HTR-8/SVneo (cell line): ENCODE measurements around the gene KRT5.
"Not testable (repeated sequence)": the region's sequence is repeated elsewhere in the genome, so short reads cannot be mapped to it uniquely, and the experiment has no call there.

Experiments used
- DNase-seq: peaks from one replicate; pipeline ENCODE4 v3.0.0; 2011; ENCODE audit warnings: low spot score, mixed read lengths; ENCODE audit not compliant: insufficient read length
- FAIRE-seq: peaks from 2 replicates; lab custom pipeline; 2011; peaks lifted over from hg19 to GRCh38; lab: Jason Lieb, UNC

Gene KRT5

GRCh38 chr12:52522346-52523011 lies 2.3 kb upstream of the KRT5 start:
- no peak for FAIRE-seq
- DNase-seq = no peak

DNA sequence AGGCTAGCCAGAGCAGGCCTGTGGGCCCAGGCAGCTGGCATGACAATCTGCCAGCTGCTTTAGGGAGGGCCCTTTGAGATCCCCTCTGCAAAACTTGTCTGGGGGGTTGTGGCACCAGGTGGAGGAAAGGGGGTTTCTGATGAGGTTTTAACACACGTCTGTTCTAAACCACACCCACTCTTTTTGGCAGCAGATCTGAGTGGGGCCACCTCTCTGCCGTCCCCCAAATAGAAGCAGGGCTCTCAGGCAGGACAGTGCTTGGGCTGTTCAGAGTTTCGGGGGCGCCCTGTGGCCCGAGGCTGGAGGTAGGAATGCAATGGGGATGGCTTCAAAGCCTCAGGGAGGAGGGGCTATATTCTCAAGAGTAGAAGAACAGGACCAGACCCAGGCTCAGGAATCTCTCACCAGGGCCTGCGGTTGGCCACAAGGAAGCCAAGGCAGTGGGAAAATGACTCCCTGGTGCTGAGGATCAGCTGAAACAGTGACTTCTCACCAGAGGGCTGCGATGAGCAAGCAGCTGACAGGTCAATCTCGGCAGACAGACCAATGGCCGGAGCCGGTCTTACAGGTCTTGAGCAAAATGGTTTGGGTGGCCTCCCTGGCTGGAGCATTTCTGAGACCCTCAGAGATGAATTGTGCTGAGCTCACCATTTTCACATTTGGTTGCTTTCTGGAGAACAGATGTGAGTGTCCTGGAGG lies 1.5 kb upstream of the KRT5 start:
- FAIRE-seq = no peak
- DNase-seq = no peak

DNA sequence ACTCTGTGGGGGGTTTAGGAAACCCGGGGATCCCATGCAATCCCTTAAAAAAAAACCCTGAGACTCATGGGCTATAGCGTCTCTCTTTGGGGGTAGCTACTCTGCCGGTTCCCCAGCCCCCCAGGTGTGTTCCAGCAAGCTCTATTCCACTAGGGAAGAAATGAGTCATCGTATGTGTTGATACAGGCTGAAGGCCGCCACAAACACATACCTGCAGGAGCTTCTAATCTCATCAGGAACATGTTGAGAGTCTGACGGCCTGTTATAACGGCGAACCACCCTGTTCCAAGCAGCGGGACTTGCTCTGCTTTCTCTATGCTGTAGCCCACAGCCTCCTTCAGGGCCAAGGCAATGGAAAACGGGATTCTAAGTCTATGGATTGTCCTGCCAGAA lies 977 bp upstream of the KRT5 start:
- no peak for FAIRE-seq

DNA sequence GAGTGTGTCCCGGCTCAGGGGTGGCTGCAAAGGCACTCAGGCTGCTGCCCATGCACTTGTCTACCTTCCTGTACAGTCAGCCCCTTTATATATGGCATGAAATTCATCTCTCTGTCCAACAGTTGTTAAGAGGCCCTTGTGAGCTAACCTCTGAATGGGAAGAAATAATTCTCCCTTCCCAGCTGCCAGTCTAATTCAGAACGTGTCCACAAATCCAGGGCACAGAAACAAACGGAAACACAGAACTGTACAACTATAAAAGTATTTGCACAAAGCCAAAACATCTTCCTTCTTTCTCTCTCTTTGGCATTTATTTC lies 849 bp downstream of the KRT5 start:
- DNase-seq = no peak
- no peak for FAIRE-seq

More for the DNA sequence above, 977 bp upstream of the KRT5 start:
- DNase-seq = no peak

DNA sequence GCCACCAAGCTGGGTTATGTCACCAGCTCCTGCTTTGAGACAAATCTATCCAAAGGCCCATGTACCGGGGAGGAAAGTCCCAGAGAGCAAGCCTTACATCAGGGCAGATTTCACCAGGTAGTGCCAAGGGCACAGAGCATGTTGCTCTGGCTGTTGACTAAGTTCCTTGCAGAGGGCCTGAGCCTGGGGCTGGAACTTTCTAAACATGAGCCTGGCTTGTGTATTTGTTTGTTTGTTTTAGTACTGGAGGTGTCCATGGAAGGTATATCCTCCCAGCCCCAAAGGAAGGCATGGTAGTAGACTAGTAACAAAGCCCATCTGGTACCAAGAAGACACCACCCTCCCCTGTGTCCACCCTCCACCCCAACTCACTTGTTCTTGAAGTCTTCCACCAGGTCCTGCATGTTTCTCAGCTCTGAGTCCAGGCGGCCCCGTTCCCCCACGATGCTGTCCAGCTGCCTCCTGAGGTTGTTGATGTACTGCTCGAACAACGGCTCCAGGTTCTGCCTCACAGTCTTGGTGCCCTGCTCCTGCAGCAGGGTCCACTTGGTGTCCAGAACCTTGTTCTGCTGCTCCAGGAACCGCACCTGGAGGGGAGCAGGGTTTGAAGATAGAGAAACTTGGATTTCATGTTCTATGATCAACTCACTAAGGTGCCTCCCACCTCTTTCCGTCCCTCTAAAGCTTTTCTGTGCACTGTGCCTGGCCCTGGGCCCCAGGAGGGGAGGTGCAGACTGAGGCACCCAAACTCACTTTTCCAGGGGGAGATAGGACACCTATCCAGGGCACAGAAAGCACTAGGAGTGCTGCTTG lies 1.4 kb downstream of the KRT5 start:
- FAIRE-seq = no peak
- DNase-seq = no peak

GRCh38 chr12:52517888-52518287 lies 2.3 kb downstream of the KRT5 start:
- FAIRE-seq = no peak

DNA sequence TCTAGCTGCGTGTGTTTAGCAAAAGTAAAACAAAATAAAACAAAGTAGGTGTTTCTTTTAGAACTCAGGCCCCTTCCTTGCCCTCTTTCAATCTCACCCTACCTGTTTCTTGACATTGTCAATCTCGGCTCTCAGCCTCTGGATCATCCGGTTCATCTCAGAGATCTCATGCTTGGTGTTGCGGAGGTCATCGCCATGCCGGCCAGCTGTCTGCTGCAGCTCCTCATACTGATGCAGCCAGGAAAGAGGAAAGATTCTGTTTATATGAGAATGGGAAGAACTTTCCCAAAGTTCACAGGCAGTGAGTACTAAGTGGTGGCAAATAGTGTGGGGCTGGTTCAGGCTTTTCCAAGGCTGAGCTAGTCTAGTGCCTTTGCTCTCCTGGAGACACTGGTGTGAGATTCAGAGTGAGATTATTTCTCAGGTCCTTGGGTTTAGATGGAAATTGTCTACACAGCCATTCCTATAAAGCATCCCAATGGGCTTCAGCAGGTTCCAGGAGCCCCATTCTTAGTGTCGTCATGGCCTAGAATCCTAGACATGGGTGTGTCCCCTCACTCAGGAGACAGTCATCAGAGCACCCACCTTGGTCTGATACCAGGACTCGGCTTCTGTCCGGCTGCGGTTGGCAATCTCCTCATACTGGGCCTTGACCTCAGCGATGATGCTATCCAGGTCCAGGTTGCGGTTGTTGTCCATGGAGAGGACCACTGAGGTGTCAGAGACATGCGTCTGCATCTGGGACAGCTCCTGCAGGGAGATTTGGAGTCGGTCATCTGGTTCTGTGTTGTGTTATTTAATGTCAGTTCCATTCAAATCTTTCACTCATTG lies 3.0 kb downstream of the KRT5 start:
- FAIRE-seq (no peak), DNase-seq (no peak)

More at GRCh38 chr12:52517888-52518287, 2.3 kb downstream of the KRT5 start:
- no peak for DNase-seq

DNA sequence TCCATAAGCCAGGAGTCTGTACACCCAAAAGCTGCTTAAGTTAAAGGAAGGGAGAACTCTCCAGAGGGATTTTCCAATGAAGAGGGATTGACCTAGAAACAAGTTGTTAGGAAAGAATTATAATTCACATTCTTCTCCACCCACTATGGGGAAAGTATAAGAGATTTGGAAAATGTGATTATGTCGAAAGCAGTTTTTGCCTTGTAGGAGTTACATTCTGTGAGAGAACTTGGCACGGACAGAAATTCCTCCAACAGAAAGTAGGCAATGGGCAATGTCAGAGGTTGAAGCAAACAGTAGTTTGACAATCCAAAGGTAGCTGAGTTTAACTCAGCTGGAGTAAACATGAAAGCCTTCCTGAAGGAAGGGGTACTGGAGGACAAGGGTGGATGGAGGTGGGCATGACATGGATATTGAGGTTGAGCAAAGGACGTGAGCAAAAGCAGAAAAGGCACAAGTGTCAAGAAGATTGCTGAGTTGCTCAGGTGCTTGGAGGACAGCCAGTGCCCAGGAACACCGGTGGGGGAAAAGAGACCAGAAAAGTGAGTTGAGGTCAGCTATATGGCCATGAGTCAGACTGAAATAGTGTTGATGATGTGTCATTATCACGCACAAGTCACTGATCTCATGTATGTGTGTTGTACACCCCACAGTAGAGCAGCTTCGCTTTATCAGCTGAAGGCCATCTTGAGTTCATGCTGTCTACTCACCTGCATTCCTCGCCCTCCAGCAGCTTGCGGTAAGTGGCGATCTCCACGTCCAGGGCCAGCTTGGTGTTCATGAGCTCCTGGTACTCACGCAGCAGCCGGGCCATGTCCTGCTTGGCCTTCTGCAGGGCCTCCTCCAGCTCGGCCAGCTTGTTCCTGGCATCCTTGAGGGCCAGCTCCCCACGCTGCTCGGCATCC lies 4.0 kb downstream of the KRT5 start:
- no peak for DNase-seq
- peak; percentile 69 for FAIRE-seq

GRCh38 chr12:52515319-52515646 lies 4.9 kb downstream of the KRT5 start:
- DNase-seq = no peak
- no peak for FAIRE-seq

GRCh38 chr12:52514471-52515318 lies 5.5 kb downstream of the KRT5 start:
- FAIRE-seq (no peak), DNase-seq (no peak)

- DNase-seq = no peak
- no peak for FAIRE-seq
Observed at GRCh38 chr12:52513736-52514135, 6.5 kb downstream of the KRT5 start.

DNA sequence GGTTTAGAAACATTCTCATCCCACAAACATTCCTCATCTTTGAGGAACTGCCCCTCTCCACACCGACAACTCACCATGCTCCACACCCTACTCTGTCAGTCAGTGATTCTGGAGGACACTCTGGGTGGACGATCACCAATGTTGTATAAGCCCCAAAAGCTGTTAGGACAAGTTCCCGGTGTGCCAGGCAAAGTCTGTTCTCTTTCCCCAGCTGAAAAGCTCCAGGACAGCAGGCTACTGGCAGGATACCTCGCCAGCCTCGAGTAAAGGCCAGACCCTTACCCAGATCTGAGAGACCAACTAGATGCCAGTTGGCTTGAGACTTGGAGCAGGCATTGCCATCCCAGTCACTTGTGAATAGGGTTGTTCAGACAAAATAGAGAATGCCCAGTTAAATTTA lies 12.0 kb downstream of the KRT5 start:
- no peak for DNase-seq
- FAIRE-seq = no peak

DNA sequence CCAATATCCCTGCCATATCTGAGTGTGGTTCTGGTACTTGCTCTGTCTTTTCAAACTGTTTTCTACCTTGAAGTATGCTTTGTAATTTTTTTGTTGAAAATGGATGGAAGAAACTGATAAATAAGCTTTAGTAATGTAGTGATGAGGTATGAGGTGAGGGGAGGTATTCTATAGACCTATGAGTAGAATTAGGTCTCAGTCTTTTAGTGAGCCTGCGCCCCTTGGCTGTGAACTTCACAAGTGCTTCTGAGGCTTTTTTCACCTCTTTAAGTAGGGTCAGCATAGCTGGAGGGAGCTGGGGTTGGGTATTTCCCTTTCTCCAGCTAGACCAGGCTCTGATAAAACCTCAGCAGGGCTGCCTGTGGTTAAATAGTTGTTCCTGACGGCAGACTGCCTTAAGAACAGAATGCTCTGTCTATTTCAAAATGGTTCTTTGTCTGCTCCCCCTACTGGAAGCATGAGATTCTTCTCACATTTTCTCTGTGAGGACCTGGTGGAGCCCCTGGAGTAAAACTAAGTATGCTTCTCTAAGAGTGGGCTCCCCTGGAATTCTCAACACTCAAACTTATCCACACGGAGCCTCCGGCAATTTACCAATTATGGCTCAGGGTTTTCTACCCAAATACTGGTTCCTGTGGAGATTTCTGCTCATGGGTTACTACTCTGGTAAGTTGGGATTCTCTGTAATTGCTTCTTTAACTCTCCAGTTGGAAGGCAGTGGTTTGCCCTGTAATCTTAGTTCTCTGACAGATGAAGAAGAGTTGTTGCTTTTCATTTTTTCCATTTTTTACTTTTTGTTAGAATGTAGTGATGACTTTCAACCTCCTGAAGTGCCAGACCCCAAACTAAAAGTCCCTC lies 13.1 kb downstream of the KRT5 start:
- DNase-seq = peak; percentile 50
- FAIRE-seq = no peak

DNA sequence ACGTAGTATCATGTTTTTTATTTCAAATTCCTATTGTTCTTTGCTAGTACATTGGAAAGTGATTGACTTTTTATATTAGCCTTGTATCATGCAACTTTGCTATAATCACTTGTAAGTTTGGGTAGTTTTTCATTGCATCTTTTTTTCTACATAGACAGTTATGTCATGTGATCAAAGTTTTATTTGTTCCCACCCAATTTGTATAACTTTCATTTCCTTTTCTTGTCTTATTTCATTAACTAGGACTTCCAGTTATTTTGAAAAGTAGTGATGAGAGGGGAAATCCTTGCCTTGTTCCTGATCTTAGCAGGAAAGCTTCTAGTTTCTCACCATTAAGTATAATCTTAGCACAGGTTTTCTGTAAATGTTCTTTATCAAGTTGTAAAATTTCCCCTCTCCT lies 17.3 kb downstream of the KRT5 start:
- FAIRE-seq = no peak

DNA sequence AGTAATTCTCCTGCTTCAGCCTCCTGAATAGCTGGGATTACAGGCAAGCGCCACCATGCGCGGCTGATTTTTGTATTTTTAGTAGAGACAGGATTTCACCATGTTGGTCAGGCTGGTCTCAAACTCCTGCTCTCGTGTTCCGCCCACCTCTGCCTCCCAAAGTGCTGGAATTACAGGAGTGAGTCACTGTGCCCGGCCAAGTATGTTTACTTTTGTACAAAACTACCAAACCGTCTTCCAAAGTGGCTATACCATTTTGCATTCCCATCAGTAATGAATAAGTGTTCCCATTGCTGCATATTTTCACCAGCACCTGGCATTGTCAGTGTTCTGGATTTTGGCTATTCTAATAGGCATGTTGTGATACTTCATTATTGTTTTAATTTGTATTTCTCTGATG lies 18.7 kb downstream of the KRT5 start:
- FAIRE-seq (no peak), DNase-seq (no peak)

More for the DNA sequence above, 17.3 kb downstream of the KRT5 start:
- DNase-seq = no peak

GRCh38 chr12:52500574-52500973 lies 19.6 kb downstream of the KRT5 start:
- FAIRE-seq, DNase-seq: not testable (repeated sequence)

DNA sequence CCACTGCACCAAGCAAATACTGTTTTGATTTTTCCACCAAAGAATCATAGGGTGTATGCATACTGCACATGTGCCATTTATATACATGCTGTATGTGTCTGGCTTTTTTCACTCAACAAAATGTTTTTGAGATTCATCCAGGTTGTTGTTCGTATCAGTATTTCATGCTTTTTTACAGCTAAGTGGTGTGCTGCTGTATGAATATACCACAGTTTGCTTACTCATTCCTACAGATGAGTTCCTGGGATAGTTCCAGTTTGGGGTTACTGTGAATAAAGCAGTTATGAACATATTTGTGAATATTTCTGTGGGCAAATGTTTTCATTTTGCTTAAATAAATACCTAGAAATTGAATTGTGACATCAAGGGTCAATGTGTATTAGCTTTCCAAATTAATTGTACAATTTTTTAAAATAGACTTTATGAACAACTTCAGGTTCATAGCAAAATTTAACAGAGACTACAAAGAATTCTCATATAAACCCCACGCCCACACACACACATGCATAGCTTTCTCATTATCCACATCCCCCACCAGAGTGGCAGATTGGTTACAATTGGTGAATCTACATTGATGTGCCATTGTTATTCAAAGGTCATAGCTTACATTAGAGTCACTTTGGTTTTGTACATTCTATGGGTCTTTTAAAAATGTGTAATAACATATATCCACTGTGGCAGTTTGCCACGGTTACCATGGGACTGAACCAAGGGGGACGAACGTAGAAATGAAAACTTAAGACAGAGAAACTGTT lies 20.2 kb downstream of the KRT5 start:
- FAIRE-seq (no peak), DNase-seq (no peak)
